ENCODE results near the gene IDE. TPM values are rescaled to one million over a fixed set of nuclear protein-coding genes. Genes with fewer than 3 reads are reported as not detected.

Gene IDE
- total RNA-seq, 4 donors from 2014 or later = 15.1 to 23.4 (median 21.4) TPM

DNA sequence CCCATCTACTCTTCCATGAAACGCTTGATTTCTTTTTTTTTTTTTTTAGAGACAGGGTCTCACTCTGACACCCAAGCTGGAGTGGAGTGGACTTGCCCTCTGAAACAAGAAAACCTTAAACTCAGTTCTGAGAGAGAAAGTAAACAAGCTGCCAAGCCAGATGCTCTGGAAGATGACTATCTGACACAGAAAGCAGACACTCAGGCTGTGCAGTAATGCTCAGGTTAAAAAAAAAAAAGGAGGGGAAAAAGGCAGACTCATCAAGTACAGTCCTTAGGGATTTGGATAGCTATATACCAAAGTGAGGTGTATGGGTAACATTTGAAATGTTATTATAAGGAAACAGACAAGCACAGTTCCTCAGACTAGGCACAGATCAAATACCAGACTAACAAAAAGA, 80.5 kb downstream of the IDE start:
- TF ChIP-seq EP300 (IDR thresholded peaks at IDR 0.05) (no peak), POLR2A (IDR thresholded peaks at IDR 0.05) (no peak)
- TF ChIP-seq, protein P1, sequence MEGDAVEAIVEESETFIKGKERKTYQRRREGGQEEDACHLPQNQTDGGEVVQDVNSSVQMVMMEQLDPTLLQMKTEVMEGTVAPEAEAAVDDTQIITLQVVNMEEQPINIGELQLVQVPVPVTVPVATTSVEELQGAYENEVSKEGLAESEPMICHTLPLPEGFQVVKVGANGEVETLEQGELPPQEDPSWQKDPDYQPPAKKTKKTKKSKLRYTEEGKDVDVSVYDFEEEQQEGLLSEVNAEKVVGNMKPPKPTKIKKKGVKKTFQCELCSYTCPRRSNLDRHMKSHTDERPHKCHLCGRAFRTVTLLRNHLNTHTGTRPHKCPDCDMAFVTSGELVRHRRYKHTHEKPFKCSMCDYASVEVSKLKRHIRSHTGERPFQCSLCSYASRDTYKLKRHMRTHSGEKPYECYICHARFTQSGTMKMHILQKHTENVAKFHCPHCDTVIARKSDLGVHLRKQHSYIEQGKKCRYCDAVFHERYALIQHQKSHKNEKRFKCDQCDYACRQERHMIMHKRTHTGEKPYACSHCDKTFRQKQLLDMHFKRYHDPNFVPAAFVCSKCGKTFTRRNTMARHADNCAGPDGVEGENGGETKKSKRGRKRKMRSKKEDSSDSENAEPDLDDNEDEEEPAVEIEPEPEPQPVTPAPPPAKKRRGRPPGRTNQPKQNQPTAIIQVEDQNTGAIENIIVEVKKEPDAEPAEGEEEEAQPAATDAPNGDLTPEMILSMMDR (IDR thresholded peaks at IDR 0.05) = no peak
- Histone ChIP-seq H3K27ac (no peak overlapping the region), H3K4me1 (no peaks in the 10 kb centered on the region), H3K36me3 (peaks cover 0 to 84% (median 12%) of the 10 kb centered on the region in 3 donors), H3K27me3 (no peaks in the 10 kb centered on the region), H3K9me3 (no peaks in the 10 kb centered on the region), H3K4me3 (no peak overlapping the region)
- DNase-seq (ENCODE audit: low spot score in 2 of 2) = no peak
- WGBS, 2 donors = 87 to 96% methylated on average over 1 of the region's 1 CpG

DNA sequence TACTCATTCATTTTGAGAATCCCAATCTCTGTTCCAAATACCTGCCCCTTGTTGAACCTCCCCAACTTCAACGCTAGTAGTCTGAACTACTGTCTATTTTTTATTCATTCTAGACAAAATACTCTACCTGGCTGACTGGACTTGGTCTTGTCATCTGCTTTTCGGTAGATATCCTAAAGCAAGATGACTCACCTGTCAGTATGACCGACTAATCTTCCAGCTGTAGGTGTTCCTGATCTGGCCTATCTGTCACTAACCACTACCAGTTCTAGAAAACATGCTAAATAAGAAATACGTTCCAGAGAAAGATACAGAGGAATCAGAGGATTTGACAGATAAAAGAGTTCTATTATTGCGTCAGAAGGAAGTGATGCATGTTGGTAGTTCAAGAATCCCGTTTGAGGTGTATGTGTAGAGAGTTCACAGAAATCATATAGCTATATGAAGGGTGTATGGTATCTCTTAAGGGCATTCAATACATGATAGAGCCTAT, 81.1 kb downstream of the IDE start:
- H3K4me1 ChIP-seq = no peaks in the 10 kb centered on the region
- no peak overlapping the region for H3K27ac ChIP-seq
- no peak for DNase-seq (ENCODE audit: low spot score in 2 of 2)
- H3K27me3 ChIP-seq = no peaks in the 10 kb centered on the region
- 95 to 96% methylated on average over 6 of the region's 6 CpGs for WGBS, 2 donors
- TF ChIP-seq EP300 (IDR thresholded peaks at IDR 0.05) (no peak), POLR2A (IDR thresholded peaks at IDR 0.05) (no peak)
- TF ChIP-seq, protein P1 (IDR thresholded peaks at IDR 0.05) = no peak
- no peak overlapping the region for H3K4me3 ChIP-seq
- peaks cover 0 to 84% (median 18%) of the 10 kb centered on the region in 3 donors for H3K36me3 ChIP-seq
- H3K9me3 ChIP-seq = no peaks in the 10 kb centered on the region

DNA sequence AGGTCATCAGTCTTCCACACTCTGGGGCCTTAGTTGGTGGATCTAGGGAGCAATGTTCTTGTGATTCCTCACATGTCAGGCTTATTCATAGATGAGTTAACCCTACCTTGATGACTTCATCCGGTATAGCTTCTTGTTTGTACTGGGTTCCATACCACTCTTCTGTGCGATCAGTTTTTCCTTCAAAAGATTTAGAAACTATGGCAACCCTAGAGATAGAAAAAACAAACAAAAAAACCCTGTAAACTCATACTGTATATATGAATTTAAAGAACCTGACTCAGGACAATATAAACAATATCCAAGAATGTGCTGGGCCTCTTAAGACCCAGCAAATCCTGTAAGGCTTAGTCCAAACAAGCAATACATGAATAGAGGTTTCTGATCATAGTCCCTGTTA, 83.5 kb downstream of the IDE start:
- no peak overlapping the region for H3K4me3 ChIP-seq
- 90 to 97% methylated on average over 2 of the region's 2 CpGs for WGBS, 2 donors
- H3K9me3 ChIP-seq = no peaks in the 10 kb centered on the region
- H3K27ac ChIP-seq = no peak overlapping the region
- peaks cover 0 to 88% (median 19%) of the 10 kb centered on the region in 3 donors for H3K36me3 ChIP-seq
- DNase-seq (ENCODE audit: low spot score in 2 of 2) = no peak
- H3K27me3 ChIP-seq = no peaks in the 10 kb centered on the region
- H3K4me1 ChIP-seq = no peaks in the 10 kb centered on the region
- TF ChIP-seq EP300 (IDR thresholded peaks at IDR 0.05) (no peak), POLR2A (IDR thresholded peaks at IDR 0.05) (no peak)
- TF ChIP-seq, protein P1 (IDR thresholded peaks at IDR 0.05) = no peak

DNA sequence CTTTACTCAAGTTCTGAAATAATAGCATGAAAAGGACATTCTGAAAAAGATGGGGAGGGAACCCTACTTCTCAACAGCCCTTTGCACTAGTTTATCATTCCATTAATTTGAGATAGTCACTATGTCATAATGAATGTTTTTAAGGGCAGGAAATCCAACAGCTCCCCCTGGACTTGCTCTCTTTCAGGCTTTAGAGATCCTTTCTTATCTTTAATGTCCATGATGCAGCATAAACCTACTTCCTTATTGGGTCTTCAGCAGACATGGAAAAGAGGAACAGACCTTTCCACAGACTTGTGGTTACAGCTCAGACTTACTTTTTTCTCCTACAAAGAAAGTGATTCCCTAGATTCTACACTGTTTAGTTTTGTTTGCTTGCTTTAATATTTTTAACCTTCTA, 87.3 kb downstream of the IDE start:
- no peak for DNase-seq (ENCODE audit: low spot score in 2 of 2)
- Histone ChIP-seq H3K27ac (no peak overlapping the region), H3K36me3 (peaks cover 0 to 92% (median 24%) of the 10 kb centered on the region in 3 donors), H3K9me3 (no peaks in the 10 kb centered on the region), H3K4me3 (no peak overlapping the region), H3K27me3 (no peaks in the 10 kb centered on the region), H3K4me1 (no peaks in the 10 kb centered on the region)
- TF ChIP-seq, protein P1 (IDR thresholded peaks at IDR 0.05) = no peak
- TF ChIP-seq POLR2A (IDR thresholded peaks at IDR 0.05) (no peak), EP300 (IDR thresholded peaks at IDR 0.05) (no peak)

DNA sequence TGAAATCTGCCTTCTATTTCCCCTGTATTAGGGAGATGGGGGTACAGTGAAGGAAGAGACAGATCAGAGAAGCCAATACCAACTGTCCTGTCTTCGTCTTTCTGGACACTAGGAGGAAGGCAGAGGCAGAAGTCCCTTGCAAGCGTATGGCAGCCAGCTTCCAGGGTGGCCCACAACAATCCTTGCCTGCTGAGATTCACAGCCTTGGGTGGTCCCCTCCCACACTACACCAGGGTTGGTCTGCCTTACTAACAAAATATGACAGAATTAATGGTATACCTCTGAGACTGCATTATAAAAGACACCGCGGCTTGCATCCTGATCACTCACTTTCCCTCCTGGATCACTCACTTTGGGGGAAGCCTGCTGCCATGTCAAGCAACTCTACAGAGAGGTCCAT, 90.4 kb downstream of the IDE start:
- H3K36me3 ChIP-seq = peaks cover 0 to 87% (median 18%) of the 10 kb centered on the region in 3 donors
- H3K4me3 ChIP-seq = no peak overlapping the region
- H3K27ac ChIP-seq = no peak overlapping the region
- H3K9me3 ChIP-seq = no peaks in the 10 kb centered on the region
- 84 to 89% methylated on average over 4 of the region's 4 CpGs for WGBS, 2 donors
- no peaks in the 10 kb centered on the region for H3K4me1 ChIP-seq
- no peak for DNase-seq (ENCODE audit: low spot score in 2 of 2)
- TF ChIP-seq, protein P1 (IDR thresholded peaks at IDR 0.05) = no peak
- no peak for TF ChIP-seq POLR2A (IDR thresholded peaks at IDR 0.05)
- no peak for TF ChIP-seq EP300 (IDR thresholded peaks at IDR 0.05)
- no peaks in the 10 kb centered on the region for H3K27me3 ChIP-seq

Data from tibial nerve (tissue), 4 donors.